HG03457 (cell line): ENCODE results near the gene PRRT2.

Source experiments
- ATAC-seq: cut with Tn5 transposase; IDR thresholded peaks from one replicate; pipeline ENCODE4 v1.9.1; 2021; ENCODE audit warnings: moderate number of reproducible peaks; ENCODE audit not compliant: unreplicated experiment

The PRRT2 gene

DNA sequence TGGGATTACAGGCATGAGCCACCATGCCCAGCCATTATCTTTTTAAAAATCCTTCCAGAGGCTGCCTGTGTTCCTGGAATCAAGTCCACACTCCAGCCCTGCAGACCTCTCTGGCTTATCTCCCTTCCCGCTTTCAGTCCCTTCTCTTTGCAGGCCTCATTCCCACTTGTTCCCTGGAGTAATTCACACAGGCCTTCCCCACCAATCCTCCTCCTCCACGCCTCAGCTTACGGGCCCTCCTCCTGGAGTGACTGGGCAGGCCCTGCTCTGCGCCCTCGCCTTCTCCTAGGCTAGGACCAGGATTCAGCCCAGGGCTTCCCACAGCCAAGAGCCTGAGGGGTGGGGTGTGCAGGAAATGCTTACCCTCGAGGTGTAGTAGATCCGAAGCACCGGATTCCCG lies 48.2 kb downstream of the PRRT2 start:
- no peak for ATAC-seq

DNA sequence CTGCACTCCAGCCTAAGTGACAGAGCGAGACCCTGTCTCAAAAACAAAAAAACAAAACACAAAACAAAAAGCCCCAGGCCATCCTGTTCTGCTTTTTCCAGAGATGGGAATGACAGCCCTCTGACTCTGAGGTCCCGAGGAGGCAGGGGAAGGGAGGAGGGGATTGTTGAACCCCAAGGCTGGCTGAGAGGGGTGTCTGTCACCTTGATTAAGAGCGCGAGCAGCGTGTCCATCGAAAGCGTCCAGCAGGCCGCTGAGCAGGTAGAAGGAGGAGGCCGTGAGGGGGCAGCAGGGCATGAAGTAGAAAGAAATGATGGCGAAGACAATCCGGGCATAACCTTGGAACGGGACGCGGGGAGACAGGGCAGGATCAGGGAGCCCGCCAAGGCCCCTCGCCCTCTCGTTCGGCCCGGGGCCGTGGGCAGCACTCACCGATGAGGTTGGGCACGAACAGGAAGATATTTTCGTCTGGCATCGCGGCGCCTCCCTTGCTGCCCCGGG lies 50.4 kb downstream of the PRRT2 start:
- ATAC-seq: no peak

DNA sequence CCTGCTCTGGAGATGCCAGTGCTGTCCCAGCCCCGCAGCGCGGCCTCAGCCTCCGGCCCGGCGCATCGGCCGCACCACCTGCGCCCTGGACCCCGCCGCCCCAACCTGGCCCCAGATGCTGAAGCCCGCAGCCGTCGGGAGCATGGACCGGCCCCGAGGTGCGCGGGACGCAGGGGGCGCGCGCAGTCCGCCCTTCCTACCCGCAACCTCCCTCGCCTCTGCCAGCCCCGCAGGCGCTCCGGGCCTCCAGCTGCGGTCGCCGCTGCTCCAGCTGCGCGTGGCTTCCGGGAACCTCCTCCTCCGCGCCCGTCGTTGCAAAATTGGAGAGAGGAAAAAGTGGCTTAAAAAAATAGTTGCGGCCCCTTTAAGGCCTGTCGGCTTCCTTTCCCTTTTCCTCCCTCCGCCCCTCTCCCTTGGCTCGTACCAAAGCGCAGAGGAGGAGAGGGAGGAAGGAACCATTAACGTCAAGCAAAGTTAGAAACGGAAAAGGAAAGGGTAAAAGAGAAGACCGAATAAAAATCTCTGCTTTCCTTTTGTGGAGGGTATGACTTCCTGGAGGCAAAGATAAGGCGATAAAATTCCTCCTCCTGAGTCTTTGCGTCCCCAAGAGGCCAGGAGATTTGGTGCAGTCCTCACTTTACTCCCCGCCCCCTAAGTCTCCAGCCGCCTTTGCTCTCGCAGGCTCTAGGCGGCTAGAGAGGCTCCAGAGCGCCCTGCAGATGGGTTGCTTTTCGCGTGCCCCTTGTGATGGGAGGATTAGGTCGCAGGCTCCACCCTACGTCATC lies 51.1 kb downstream of the PRRT2 start, which contains the start of gene CDIPT:
Gene CDIPT (minus strand): TSS at position 343 of the 785 bp plus-strand sequence. CDS start 369 bp downstream, outside the sequence.
- ATAC-seq: peak; percentile 95

DNA sequence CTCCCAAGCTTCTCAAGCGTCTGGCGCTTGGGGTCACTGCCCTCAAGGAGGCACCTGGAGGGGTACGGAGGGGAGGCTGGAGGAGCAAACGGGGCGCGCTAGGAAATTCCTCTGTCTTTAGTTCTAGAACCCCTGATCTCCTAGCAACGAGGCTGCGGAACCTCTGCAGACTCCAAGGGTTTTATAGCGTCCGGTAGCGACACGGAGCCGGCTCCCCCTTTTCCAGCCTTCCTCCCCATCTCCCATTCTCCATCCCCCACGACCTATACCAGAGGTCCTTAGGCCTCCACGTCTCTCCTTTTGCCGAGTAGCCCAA lies 51.6 kb downstream of the PRRT2 start:
- no peak for ATAC-seq

DNA sequence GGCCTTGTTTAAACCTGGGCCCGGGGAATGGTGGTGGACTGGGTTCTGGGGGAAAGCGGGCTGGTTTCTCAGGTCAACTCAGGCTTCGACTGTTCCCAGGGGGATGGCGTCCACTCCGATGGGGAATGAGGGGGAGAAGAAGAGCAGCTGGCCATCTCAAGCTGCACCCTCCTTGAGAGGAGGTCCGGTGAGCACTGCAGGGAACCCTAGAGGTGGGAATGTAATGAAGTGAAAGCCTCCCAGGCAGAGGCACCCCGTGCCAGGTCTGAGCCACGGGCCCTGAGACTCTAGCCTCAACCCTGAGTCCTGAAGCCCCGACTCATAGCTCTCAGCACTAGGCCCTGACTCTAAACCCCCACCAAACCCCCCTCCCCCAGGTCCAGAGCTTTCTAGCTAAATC lies 52.2 kb downstream of the PRRT2 start:
- no peak for ATAC-seq
